ENCODE measurements around the gene MAPK8IP1.

Gene MAPK8IP1

GRCh38 chr11:45913942-45914635 is 28.6 kb downstream of the MAPK8IP1 start:
- POLR2A ChIA-PET: no interaction called here
- H3K4me3 ChIP-seq (ENCODE audit: low read depth, low read length): no peak overlapping the region
- CTCF ChIA-PET: interaction anchor here (0.9 to 1.4 kb wide), 2 partner anchors 41 to 93 kb away, joined by 3 to 5 read pairs; no protein-coding TSS in a partner anchor
- no peak for DNase-seq (ENCODE audit: low read depth, low spot score)
- no peak for TF ChIP-seq CTCF (IDR thresholded peaks at IDR 0.05; ENCODE audit: insufficient read depth, low read length, missing control alignments)

GRCh38 chr11:45915446-45915845 is 30.0 kb downstream of the MAPK8IP1 start:
- no peak for TF ChIP-seq CTCF (IDR thresholded peaks at IDR 0.05; ENCODE audit: insufficient read depth, low read length, missing control alignments)
- ChIA-PET CTCF (interaction anchor here (0.9 to 1.5 kb wide), 2 partner anchors 15 to 72 kb away, joined by 3 to 4 read pairs; no protein-coding TSS in a partner anchor), POLR2A (no interaction called here)
- DNase-seq (ENCODE audit: low read depth, low spot score): no peak
- no peak overlapping the region for H3K4me3 ChIP-seq (ENCODE audit: low read depth, low read length)

GRCh38 chr11:45917286-45917622 is 31.8 kb downstream of the MAPK8IP1 start:
- CTCF ChIA-PET: interaction anchor here (0.9 to 1.3 kb wide), 3 partner anchors 47 to 86 kb away, joined by 3 to 5 read pairs (median 3); no protein-coding TSS in a partner anchor
- TF ChIP-seq CTCF (IDR thresholded peaks at IDR 0.05; ENCODE audit: insufficient read depth, low read length, missing control alignments): no peak
- no peak for DNase-seq (ENCODE audit: low read depth, low spot score)
- H3K4me3 ChIP-seq (ENCODE audit: low read depth, low read length): peak overlapping the region; percentile 100
- POLR2A ChIA-PET: interaction anchor here (0.9 to 1.1 kb wide), 3 partner anchors 13 to 87 kb away, joined by 3 read pairs; no protein-coding TSS in a partner anchor

- no peak for TF ChIP-seq CTCF (IDR thresholded peaks at IDR 0.05; ENCODE audit: insufficient read depth, low read length, missing control alignments)
- peak; percentile 99 for DNase-seq (ENCODE audit: low read depth, low spot score)
- peak within 1 kb of the TSS; percentile 100 for H3K4me3 ChIP-seq (ENCODE audit: low read depth, low read length)
- POLR2A ChIA-PET: interaction anchor here (0.8 to 1.1 kb wide), 8 partner anchors 12 to 112 kb away, joined by 3 to 5 read pairs (median 3); partner anchors contain the start of gene CRY2
- CTCF ChIA-PET: interaction anchor here (0.9 to 1.9 kb wide), 5 partner anchors 45 to 86 kb away, joined by 3 to 6 read pairs (median 3); no protein-coding TSS in a partner anchor
Measured at GRCh38 chr11:45917623-45918330, 32.3 kb downstream of the MAPK8IP1 start, which contains the start of gene PEX16. Gene PEX16 (minus strand): TSS chr11:45917877. CDS start chr11:45917811, 66 bp downstream.

- CTCF ChIA-PET: interaction anchor here (0.9 to 1.9 kb wide), 5 partner anchors 46 to 85 kb away, joined by 3 to 6 read pairs (median 3); no protein-coding TSS in a partner anchor
- no peak for DNase-seq (ENCODE audit: low read depth, low spot score)
- peak overlapping the region; percentile 100 for H3K4me3 ChIP-seq (ENCODE audit: low read depth, low read length)
- no peak for TF ChIP-seq CTCF (IDR thresholded peaks at IDR 0.05; ENCODE audit: insufficient read depth, low read length, missing control alignments)
- POLR2A ChIA-PET: interaction anchor here (0.8 to 1.1 kb wide), 7 partner anchors 12 to 113 kb away, joined by 3 to 5 read pairs (median 3); partner anchors contain the start of gene CRY2
Measured at GRCh38 chr11:45918331-45918941, 33.0 kb downstream of the MAPK8IP1 start.

All from AG04449 (cell line).